GM23338 (cell line): ENCODE results near the gene FTCD.

Source experiments
- POLR2AphosphoS5 ChIP-seq: IDR thresholded peaks from 2 replicates; pipeline ENCODE4 v1.6.1; 2016; ENCODE audit warnings: antibody characterized with exemption, low read depth
- REST ChIP-seq: IDR thresholded peaks from one replicate; pipeline ENCODE4 v1.6.1; 2018; ENCODE audit warnings: antibody characterized with exemption; ENCODE audit not compliant: unreplicated experiment

- TF ChIP-seq REST = no peak
- no peak for TF ChIP-seq POLR2AphosphoS5
Observed at GRCh38 chr21:46156678-46157077, 1.3 kb upstream of the FTCD start.
